Spleen (tissue), 11 donors: ENCODE measurements around the gene HHAT. TPM values are rescaled to one million over a fixed set of nuclear protein-coding genes. Genes with fewer than 3 reads are reported as not detected.

Source experiments
- DNase-seq: peaks from one replicate; pipeline ENCODE4 v3.0.0-alpha.2; 2020
- H3K27ac ChIP-seq, 8 donors: fragments of 200-600 bp; sonication (generic) in 7 of 8; 1 replicate in 4 of 8; 2 replicates in 4 of 8; pipeline versions ENCODE4 v1.5.0 to v1.8.0; 2016 to 2021; ENCODE audit warnings: inconsistent platforms in 4 of 8, mild to moderate bottlenecking in 4 of 8, moderate library complexity in 1 of 8
- H3K27me3 ChIP-seq, 7 donors: fragments of 200-600 bp; sonication (generic) in 6 of 7; replicated peaks in 1 of 7; 1 replicate in 4 of 7; 2 replicates in 3 of 7; pipeline versions ENCODE4 v1.5.0 to v1.8.0; 2016 to 2021; ENCODE audit warnings: inconsistent platforms in 3 of 7, mild to moderate bottlenecking in 1 of 7
- H3K36me3 ChIP-seq, 6 donors: fragments of 200-600 bp; sonication (generic) in 5 of 6; 1 replicate in 4 of 6; 2 replicates in 2 of 6; pipeline versions ENCODE4 v1.5.0 to v1.8.0; 2016 to 2021; ENCODE audit warnings: inconsistent platforms in 2 of 6
- H3K4me1 ChIP-seq, 6 donors: fragments of 200-600 bp; sonication (generic) in 5 of 6; 1 replicate in 3 of 6; 2 replicates in 3 of 6; pipeline versions ENCODE4 v1.5.0 to v1.8.0; 2016 to 2021; ENCODE audit warnings: inconsistent platforms in 3 of 6
- H3K4me3 ChIP-seq, 8 donors: fragments of 200-600 bp; sonication (generic) in 7 of 8; 1 replicate in 4 of 8; 2 replicates in 4 of 8; pipeline versions ENCODE4 v1.5.0 to v1.8.0; 2016 to 2021; ENCODE audit warnings: inconsistent platforms in 4 of 8, mild to moderate bottlenecking in 4 of 8, moderate library complexity in 2 of 8
- H3K9me3 ChIP-seq, 8 donors: fragments of 200-600 bp; sonication (generic) in 7 of 8; 1 replicate in 4 of 8; 2 replicates in 4 of 8; pipeline versions ENCODE4 v1.5.0 to v1.8.0; 2016 to 2021; ENCODE audit warnings: inconsistent platforms in 4 of 8
- CTCF ChIP-seq, 11 experiments: fragments of 200-600 bp in 7 of 11; fragments of 450-650 bp in 4 of 11; sonication (generic) in 4 of 11; IDR thresholded peaks in 8 of 11; conservative IDR thresholded peaks in 3 of 11; 1 replicate in 7 of 11; 2 replicates in 4 of 11; pipeline versions ENCODE4 v1.4.0 to v1.8.0; 2016 to 2021; ENCODE audit warnings: antibody characterized with exemption in 11 of 11, inconsistent platforms in 4 of 11, mild to moderate bottlenecking in 1 of 11
- POLR2A ChIP-seq, 3 donors: fragments of 450-650 bp; IDR thresholded peaks; one replicate each; pipeline ENCODE4 v1.5.1; 2017; ENCODE audit warnings: antibody characterized with exemption in 3 of 3, mild to moderate bottlenecking in 1 of 3
- POLR2AphosphoS5 ChIP-seq, 3 donors: sonication (generic); formaldehyde crosslinking; IDR thresholded peaks; one replicate each; pipeline ENCODE4 v1.5.1; 2017; ENCODE audit warnings: antibody characterized with exemption in 3 of 3
- WGBS, 5 donors: extraction: QIAGEN DNeasy Blood & Tissue Kit in 3 of 5; methylation state at CpG; one replicate each; pipeline versions ENCODE4 v1.1.5 to v1.1.7; 2013 to 2018; 5-methylcytosine and 5-hydroxymethylcytosine counted together
- intact Hi-C: fragments of 100-400 bp; cut with DNase I; formaldehyde crosslinking; loops from one replicate; pipeline ENCODE4 v1.15.0; 2023; ENCODE audit warnings: low total_unique reads
- polyA plus RNA-seq, 3 donors: library from polyadenylated mRNA; stranded (reverse); fragments of 200-250 nt; gene quantifications; one replicate each; pipeline ENCODE4 v1.2.1, GENCODE V29; 2013
- small RNA-seq, 4 donors: library from RNA; depleted of rRNA; stranded (forward); fragments of <200 nt; gene quantifications; one replicate each; pipeline ENCODE3, GENCODE V24; 2016
- total RNA-seq, 7 donors: library from RNA; depleted of rRNA in 3 of 7; stranded (reverse); fragments of >200 nt in 3 of 7; fragmentation: NEBNext Ultra II Directional in 4 of 7; extraction: Animal tissue kit (Norgen Biotek cat#: 25700) in 4 of 7; gene quantifications; one replicate each; pipeline versions ENCODE4 v1.1.0 to v1.2.1, GENCODE V29; 2016 to 2021
- donor health status: healthy with polysubstance abuse.
- donor health status: DM: no; HTN: no; CAD: no; lungs with moderate emphysema.
- donor health status: DM: no; HTN: no; CAD: no.
- donor health status: Bipolar disorder and iron deficiency.
- donor health status: healthy.
- donor health status: DM: no; HTN: no; CAD: no.
- donor health status: DM: yes; HTN: yes; CAD: no.

Gene HHAT
- total and polyA plus RNA-seq, 10 donors, result 1.3 to 8.8 (median 4.7) TPM

GRCh38 chr1:210723646-210724045 is 394.9 kb downstream of the HHAT start:
- H3K4me3 ChIP-seq, result no peak overlapping the region
- no peaks in the 10 kb centered on the region for H3K4me1 ChIP-seq
- H3K27ac ChIP-seq, result no peak overlapping the region
- H3K27me3 ChIP-seq, result peaks cover 0 to 6% (median 0%) of the 10 kb centered on the region in 7 donors
- H3K9me3 ChIP-seq, result no peaks in the 10 kb centered on the region
- 42 to 54% (median 47%) methylated on average over 4 of the region's 4 CpGs for WGBS, 5 donors
- no peaks in the 10 kb centered on the region for H3K36me3 ChIP-seq
- TF ChIP-seq CTCF (IDR thresholded peaks at IDR 0.05 in 8 of 11, conservative IDR thresholded peaks at IDR 0.05 in 3 of 11) (no peak), POLR2A (IDR thresholded peaks at IDR 0.05) (no peak), POLR2AphosphoS5 (IDR thresholded peaks at IDR 0.05) (no peak)
- DNase-seq, result no peak
- intact Hi-C loops, result no loop called here

DNA sequence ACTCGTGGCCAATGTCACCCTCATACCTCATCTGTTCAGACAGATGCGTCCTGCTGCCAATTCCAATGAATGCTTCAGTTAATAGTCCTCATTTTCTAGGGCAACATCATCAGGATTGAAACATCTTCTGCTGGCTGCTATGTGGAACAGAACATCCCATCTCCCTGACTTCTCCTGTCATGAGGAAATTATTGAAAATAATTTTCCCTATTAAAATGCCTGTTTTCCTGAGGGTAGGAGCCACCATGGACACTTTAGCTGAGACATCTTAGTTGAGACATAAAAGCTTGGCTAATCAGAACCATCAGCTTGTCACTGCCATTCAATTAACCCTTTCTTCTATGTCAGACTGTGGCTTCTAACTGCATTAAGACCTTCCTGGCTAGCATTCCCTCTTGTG is 396.1 kb downstream of the HHAT start:
- Histone ChIP-seq H3K36me3 (no peaks in the 10 kb centered on the region), H3K4me3 (no peak overlapping the region), H3K4me1 (no peaks in the 10 kb centered on the region), H3K27me3 (peaks cover 0 to 6% (median 0%) of the 10 kb centered on the region in 7 donors), H3K27ac (no peak overlapping the region), H3K9me3 (no peaks in the 10 kb centered on the region)
- intact Hi-C loops, result no loop called here
- TF ChIP-seq POLR2AphosphoS5 (IDR thresholded peaks at IDR 0.05) (no peak), CTCF (IDR thresholded peaks at IDR 0.05 in 8 of 11, conservative IDR thresholded peaks at IDR 0.05 in 3 of 11) (no peak), POLR2A (IDR thresholded peaks at IDR 0.05) (no peak)
- 75 to 86% (median 80%) methylated on average over 2 of the region's 2 CpGs for WGBS, 5 donors
- DNase-seq, result no peak

Small RNA genes lying within 50 kb of the gene (small RNA-seq; reads per million reads assigned to genes)
- 0.91 to 1.8 (median 1.7) reads per million in 4 donors for gene RNU5A-8P

Other genes starting within 250 kb of the HHAT start
- gene SERTAD4, start 96.1 kb upstream of the HHAT start, total RNA-seq, result under 1 TPM in 2 of 7 donors, not detected in 5; 0.06 to 0.07 TPM
- under 1 TPM; 0.02 to 0.09 (median 0.06) TPM for gene SERTAD4, start 96.1 kb upstream of the HHAT start, polyA plus RNA-seq